Glutamatergic neuron (in vitro differentiated cells): Measurements from ENCODE around the gene PDK2. TPM values are rescaled to one million over a fixed set of nuclear protein-coding genes. Genes with fewer than 3 reads are reported as not detected.
A peak's percentile ranks its signal among the peaks of the same experiment; 100 is the strongest.

Source experiments
- DNase-seq: peaks from one replicate; pipeline ENCODE4 v3.0.0; 2022
- H3K27ac Mint-ChIP-seq: one replicate; pipeline ENCODE4 v1.8.0; 2020; ENCODE audit warnings: mild to moderate bottlenecking, mixed read lengths, inconsistent platforms; ENCODE audit not compliant: unreplicated experiment
- H3K27me3 Mint-ChIP-seq: one replicate; pipeline ENCODE4 v1.8.0; 2020; ENCODE audit warnings: mild to moderate bottlenecking, moderate library complexity, mixed read lengths, inconsistent platforms; ENCODE audit not compliant: unreplicated experiment
- H3K36me3 Mint-ChIP-seq: one replicate; pipeline ENCODE4 v1.8.0; 2020; ENCODE audit warnings: mild to moderate bottlenecking, mixed read lengths, inconsistent platforms; ENCODE audit not compliant: unreplicated experiment
- H3K4me1 Mint-ChIP-seq: one replicate; pipeline ENCODE4 v1.8.0; 2020; ENCODE audit warnings: mild to moderate bottlenecking, low read depth, mixed read lengths, inconsistent platforms; ENCODE audit not compliant: unreplicated experiment
- H3K4me3 Mint-ChIP-seq: one replicate; pipeline ENCODE4 v1.8.0; 2020; ENCODE audit warnings: mild to moderate bottlenecking, mixed read lengths, inconsistent platforms; ENCODE audit not compliant: unreplicated experiment
- H3K9me3 Mint-ChIP-seq: one replicate; pipeline ENCODE4 v1.8.0; 2020; ENCODE audit warnings: mild to moderate bottlenecking, moderate library complexity, mixed read lengths, inconsistent platforms; ENCODE audit not compliant: unreplicated experiment
- CTCF ChIP-seq: fragments of 200-600 bp; sonication (generic); IDR thresholded peaks from one replicate; pipeline ENCODE4 v1.5.0; 2021; ENCODE audit not compliant: partially characterized antibody, unreplicated experiment
- total RNA-seq: library from RNA; stranded (reverse); fragmentation: NEBNext Ultra II Directional; extraction: Animal tissue kit (Norgen Biotek cat#: 25700); gene quantifications from one replicate; pipeline ENCODE4 v1.2.1, GENCODE V29; 2021; ENCODE audit not compliant: unreplicated experiment

The PDK2 gene
- total RNA-seq, 1 donor from 2014 or later, result 36.9 TPM

- Mint-ChIP-seq H3K27me3 (peaks cover 15% of the 10 kb centered on the region), H3K27ac (no peak overlapping the region), H3K4me1 (peaks cover 18% of the 10 kb centered on the region), H3K4me3 (no peak overlapping the region), H3K36me3 (peaks cover 11% of the 10 kb centered on the region), H3K9me3 (peaks cover 10% of the 10 kb centered on the region)
- DNase-seq, result no peak
- TF ChIP-seq CTCF, result no peak
These were observed 19.2 kb downstream of the PDK2 start for GRCh38 chr17:50114401-50114800.

GRCh38 chr17:50114849-50115357 is 19.8 kb downstream of the PDK2 start:
- Mint-ChIP-seq H3K4me1 (peaks cover 18% of the 10 kb centered on the region), H3K9me3 (peaks cover 10% of the 10 kb centered on the region), H3K36me3 (peaks cover 16% of the 10 kb centered on the region), H3K27me3 (peaks cover 16% of the 10 kb centered on the region), H3K27ac (peak overlapping the region; percentile 14), H3K4me3 (no peak overlapping the region)
- DNase-seq, result no peak
- peak; percentile 40 for TF ChIP-seq CTCF

GRCh38 chr17:50115756-50116155 is 20.6 kb downstream of the PDK2 start:
- no peak for TF ChIP-seq CTCF
- H3K9me3 Mint-ChIP-seq, result peaks cover 10% of the 10 kb centered on the region
- H3K27ac Mint-ChIP-seq, result no peak overlapping the region

GRCh38 chr17:50117202-50118051 is 22.3 kb downstream of the PDK2 start:
- Mint-ChIP-seq H3K27me3 (peaks cover 21% of the 10 kb centered on the region), H3K4me3 (peak overlapping the region; percentile 16), H3K36me3 (peaks cover 16% of the 10 kb centered on the region), H3K9me3 (peaks cover 10% of the 10 kb centered on the region), H3K4me1 (peaks cover 17% of the 10 kb centered on the region), H3K27ac (no peak overlapping the region)
- DNase-seq, result peak; percentile 87
- TF ChIP-seq CTCF, result peak; percentile 73

More at GRCh38 chr17:50115756-50116155, 20.6 kb downstream of the PDK2 start:
- no peak for DNase-seq
- peaks cover 17% of the 10 kb centered on the region for H3K27me3 Mint-ChIP-seq
- H3K4me1 Mint-ChIP-seq, result peaks cover 17% of the 10 kb centered on the region
- peaks cover 16% of the 10 kb centered on the region for H3K36me3 Mint-ChIP-seq
- no peak overlapping the region for H3K4me3 Mint-ChIP-seq
